C4-2B (cell line): ENCODE results near the gene KNTC1.

Source experiments
- H3K27ac ChIP-seq: fragments of 450-650 bp; 2 replicates; pipeline ENCODE4 v1.5.1; 2017
- ZFX ChIP-seq: fragments of 450-650 bp; IDR thresholded peaks from 2 replicates; pipeline ENCODE4 v1.6.1; 2017
- TF ChIP-seq, protein P1 (sequence below): fragments of 450-650 bp; conservative IDR thresholded peaks from 2 replicates; pipeline ENCODE4 v1.5.1; 2017; ENCODE audit warnings: mild to moderate bottlenecking

The KNTC1 gene

DNA sequence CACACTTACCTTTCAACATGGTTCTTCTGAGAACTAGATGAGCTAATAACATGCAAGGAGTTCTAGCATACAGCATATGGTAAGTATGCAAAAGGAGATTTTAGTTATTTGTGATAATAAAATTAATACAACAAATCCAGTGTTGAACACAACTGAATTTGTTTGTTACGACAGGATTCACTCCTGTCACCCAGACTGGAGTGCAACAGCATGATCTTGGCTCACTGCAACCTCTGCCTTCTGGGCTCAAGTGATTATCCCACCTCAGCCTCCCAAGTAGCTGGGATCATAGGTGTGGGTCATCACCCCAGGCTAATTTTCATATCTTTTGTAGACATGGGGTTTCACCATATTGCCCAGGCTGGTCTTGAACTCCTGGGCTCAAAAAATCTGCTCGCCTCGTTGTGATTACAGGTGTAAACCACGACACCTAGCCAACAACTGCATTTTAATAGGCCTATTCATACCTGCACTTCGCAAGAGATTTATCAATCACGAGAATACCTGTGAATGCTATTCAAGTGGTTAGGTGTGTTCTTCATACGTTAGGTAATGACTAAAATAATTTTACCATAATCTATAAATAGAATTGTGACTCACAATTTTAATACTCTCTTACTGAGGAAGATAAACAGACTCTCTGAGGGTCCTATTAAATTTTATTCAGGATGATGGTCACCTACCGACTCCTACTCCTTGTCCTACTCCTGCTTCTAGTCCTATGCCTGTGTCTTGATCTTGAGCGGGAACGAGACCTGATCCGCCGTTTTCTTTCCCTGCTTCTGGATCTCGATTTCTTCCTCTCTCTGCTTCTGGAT is 10.3 kb upstream of the KNTC1 start:
- no peak overlapping the region for H3K27ac ChIP-seq
- TF ChIP-seq ZFX, result no peak
- TF ChIP-seq, protein P1, sequence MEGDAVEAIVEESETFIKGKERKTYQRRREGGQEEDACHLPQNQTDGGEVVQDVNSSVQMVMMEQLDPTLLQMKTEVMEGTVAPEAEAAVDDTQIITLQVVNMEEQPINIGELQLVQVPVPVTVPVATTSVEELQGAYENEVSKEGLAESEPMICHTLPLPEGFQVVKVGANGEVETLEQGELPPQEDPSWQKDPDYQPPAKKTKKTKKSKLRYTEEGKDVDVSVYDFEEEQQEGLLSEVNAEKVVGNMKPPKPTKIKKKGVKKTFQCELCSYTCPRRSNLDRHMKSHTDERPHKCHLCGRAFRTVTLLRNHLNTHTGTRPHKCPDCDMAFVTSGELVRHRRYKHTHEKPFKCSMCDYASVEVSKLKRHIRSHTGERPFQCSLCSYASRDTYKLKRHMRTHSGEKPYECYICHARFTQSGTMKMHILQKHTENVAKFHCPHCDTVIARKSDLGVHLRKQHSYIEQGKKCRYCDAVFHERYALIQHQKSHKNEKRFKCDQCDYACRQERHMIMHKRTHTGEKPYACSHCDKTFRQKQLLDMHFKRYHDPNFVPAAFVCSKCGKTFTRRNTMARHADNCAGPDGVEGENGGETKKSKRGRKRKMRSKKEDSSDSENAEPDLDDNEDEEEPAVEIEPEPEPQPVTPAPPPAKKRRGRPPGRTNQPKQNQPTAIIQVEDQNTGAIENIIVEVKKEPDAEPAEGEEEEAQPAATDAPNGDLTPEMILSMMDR, result no peak

DNA sequence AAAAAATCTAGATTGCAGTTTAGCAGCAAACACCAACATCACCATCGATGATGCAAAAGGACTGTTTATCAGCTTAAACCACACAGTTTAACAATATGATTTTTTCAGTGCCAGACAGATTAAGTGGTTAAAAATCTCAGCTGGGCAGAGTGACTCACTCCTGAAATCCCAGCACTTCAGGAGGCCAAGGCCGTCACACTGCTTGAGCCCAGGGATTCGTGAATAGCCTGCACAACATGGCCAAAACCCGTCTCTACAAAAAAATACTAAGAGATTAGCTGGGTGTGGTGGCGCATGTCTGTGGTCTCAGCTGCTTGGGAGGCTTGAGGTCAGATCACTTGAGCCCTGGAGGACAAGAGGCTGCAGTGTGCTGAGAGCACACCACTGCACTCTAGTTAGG is 9.2 kb upstream of the KNTC1 start:
- H3K27ac ChIP-seq, result no peak overlapping the region
- no peak for TF ChIP-seq ZFX
- TF ChIP-seq, protein P1, result no peak

DNA sequence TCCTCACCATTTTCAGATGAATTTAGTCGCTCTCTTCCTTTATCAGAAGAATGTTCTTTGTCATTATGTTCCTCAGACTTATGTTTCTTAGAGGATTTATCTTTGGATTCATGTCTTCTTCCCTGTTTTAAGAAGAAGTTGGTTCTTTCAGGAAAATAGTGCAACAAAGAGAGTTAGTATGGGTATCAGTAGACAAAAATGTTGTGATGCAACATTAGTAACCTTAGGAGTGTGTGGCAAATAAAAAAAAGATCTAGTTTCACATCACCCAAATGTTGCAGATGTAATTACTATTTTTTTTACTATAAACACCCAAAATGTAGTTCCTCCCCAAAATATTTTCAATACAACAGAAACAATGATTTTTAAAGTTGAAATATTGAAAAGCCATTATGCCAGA is 8.1 kb upstream of the KNTC1 start:
- no peak for TF ChIP-seq ZFX
- TF ChIP-seq, protein P1, result no peak
- no peak overlapping the region for H3K27ac ChIP-seq

DNA sequence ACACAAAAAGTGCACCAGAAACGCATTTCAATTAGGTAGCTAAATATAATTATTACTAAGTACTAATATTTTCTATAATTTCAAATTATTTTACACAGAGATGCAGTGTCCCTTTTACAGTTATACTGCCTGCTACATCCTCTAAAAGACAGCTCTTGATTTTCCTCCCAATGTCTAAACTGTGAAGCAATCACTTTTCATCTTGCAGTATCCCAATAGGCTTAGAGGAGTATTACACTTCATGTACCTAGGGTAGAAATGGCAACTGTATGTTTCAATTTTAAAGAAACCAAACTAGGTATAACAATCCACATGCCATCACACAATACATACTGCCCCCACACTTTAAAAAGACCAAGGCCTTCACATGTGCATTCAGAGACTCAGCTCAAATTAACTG is 7.6 kb upstream of the KNTC1 start:
- H3K27ac ChIP-seq, result no peak overlapping the region
- TF ChIP-seq, protein P1, result no peak
- no peak for TF ChIP-seq ZFX

DNA sequence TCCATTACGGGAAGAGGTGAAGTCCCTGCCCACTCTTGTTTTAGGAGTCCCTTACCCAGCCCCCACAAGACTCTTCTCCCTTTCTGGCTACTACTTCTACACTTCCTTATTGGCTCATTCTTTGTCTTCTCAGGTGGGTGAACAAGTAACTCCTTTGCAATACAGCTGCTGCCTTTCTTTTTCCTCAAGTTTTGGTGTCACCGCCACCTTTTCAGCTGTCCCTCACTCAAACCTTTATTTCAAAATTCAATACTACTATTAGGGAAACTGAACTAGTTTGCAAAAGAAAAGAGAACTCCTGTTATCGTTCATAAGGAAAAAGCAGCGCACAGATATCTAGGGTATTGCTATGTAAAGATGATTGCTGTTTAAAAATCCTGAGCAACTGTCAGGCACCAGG is 6.4 kb upstream of the KNTC1 start:
- TF ChIP-seq, protein P1, result no peak
- no peak for TF ChIP-seq ZFX
- H3K27ac ChIP-seq, result no peak overlapping the region

DNA sequence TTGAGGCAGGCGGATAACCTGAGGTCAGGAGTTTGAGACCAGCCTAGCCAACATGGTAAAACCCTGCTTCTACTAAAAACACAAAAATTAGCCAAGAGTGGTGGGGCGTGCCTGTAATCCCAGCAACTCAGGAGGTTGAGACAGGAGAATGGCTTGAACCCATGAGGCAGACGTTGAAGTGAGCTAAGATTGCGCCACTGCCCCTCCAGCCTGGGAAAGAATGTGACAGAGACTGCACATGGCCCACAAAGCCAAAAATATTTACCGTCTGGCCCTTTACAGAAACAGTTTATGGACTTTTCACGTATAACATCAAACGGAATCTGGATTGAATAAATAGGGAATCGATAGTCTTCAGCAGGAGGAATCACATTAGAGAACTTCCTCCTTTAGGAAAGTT is 3.8 kb upstream of the KNTC1 start:
- TF ChIP-seq, protein P1, result no peak
- no peak for TF ChIP-seq ZFX
- H3K27ac ChIP-seq, result no peak overlapping the region

DNA sequence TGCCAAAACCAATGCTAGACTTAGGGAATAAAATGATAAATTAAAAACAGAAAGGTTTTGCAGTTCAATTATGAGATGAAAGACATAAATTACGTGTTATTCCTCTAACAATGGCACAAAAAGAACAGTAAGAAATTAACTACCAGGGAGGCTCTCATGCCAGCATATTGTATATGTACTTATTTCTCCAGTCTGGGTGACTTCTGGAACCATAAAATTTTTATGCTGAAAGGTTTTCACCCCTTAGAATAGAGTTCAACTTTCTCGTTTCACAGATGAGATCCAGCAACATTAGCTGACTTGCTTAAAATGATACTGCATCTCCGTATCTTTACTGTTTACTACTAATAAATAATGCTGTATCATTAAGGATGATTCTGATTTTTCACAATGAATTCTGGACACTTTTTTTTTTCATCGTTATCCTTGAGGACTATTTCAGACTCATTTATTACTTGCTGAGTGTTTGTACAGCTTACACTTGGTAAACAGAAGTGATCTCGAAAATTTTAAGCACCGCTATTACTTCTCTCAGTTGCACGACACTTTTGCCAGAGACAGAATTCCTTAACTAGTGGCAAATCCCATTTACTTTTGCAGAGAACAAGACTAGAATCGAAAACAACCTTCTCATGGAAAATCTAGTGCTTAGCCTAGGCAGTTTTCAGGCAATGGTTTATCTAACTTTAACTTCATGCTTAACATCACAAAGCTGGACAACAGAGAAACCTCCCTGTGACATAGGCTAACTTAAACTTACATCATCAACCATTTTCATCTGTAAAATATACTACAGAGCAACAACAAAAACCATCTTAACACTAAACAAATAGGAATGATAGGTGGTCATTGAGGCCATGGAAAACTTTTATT is 3.0 kb upstream of the KNTC1 start:
- TF ChIP-seq ZFX, result no peak
- TF ChIP-seq, protein P1, result no peak
- no peak overlapping the region for H3K27ac ChIP-seq
